Neural cell (in vitro differentiated cells): ENCODE measurements around the gene TRAPPC3.

Source experiments
- CTCF ChIP-seq: fragments of 450-650 bp; IDR thresholded peaks from 2 replicates; pipeline ENCODE4 v1.5.1; 2014; ENCODE audit warnings: antibody characterized with exemption, mild to moderate bottlenecking, moderate library complexity; ENCODE audit not compliant: poor library complexity, severe bottlenecking
- EZH2 ChIP-seq: fragments of 200-600, 300-800 bp; shearing (Covaris generic), sonication (generic); IDR thresholded peaks from 2 replicates; pipeline ENCODE4 v1.6.1; 2014; ENCODE audit warnings: antibody characterized with exemption, low read length, borderline replicate concordance, mild to moderate bottlenecking; ENCODE audit not compliant: insufficient read depth, poor library complexity, severe bottlenecking
- POLR2AphosphoS5 ChIP-seq: IDR thresholded peaks from 2 replicates; pipeline ENCODE4 v1.6.1; 2012
- RAD21 ChIP-seq: fragments of 450-650 bp; conservative IDR thresholded peaks from 2 replicates; pipeline ENCODE4 v1.6.1; 2014; ENCODE audit warnings: antibody characterized with exemption, mild to moderate bottlenecking, moderate library complexity
- SMC3 ChIP-seq: fragments of 450-650 bp; conservative IDR thresholded peaks from 2 replicates; pipeline ENCODE4 v1.6.1; 2014; ENCODE audit warnings: antibody characterized with exemption, mild to moderate bottlenecking, moderate library complexity; ENCODE audit not compliant: poor library complexity

GRCh38 chr1:36126005-36126716 lies 23.1 kb downstream of the TRAPPC3 start:
- TF ChIP-seq SMC3, result no peak
- no peak for TF ChIP-seq CTCF
- no peak for TF ChIP-seq POLR2AphosphoS5
- no peak for TF ChIP-seq EZH2
- TF ChIP-seq RAD21, result no peak
